H9 (cell line): ENCODE results near the gene TRPV4. TPM values are rescaled to one million over a fixed set of nuclear protein-coding genes. Genes with fewer than 3 reads are reported as not detected.

ENCODE experiments used
- DNase-seq: peaks from one replicate; pipeline ENCODE4 v3.0.0-alpha.2; 2017
- H2AFZ ChIP-seq: one replicate; pipeline ENCODE4 v1.6.1; 2013; ENCODE audit warnings: mild to moderate bottlenecking, low read length, control low read depth, moderate library complexity
- H2AK5ac ChIP-seq: 2 replicates; pipeline ENCODE4 v1.6.1; 2013; ENCODE audit warnings: low read length, control low read depth, mixed read lengths; ENCODE audit not compliant: insufficient read length
- H2BK120ac ChIP-seq: one replicate; pipeline ENCODE4 v1.6.1; 2013; ENCODE audit warnings: low read depth, mild to moderate bottlenecking, low read length, control low read depth, inconsistent platforms; ENCODE audit not compliant: poor library complexity, severe bottlenecking
- H2BK12ac ChIP-seq: 2 replicates; pipeline ENCODE4 v1.6.1; 2013; ENCODE audit warnings: low read length, control low read depth, mixed read lengths, low read depth; ENCODE audit not compliant: insufficient read length
- H2BK15ac ChIP-seq: 2 replicates; pipeline ENCODE4 v1.6.1; 2013; ENCODE audit warnings: low read depth, low read length, control low read depth
- H2BK20ac ChIP-seq: one replicate; pipeline ENCODE4 v1.6.1; 2013; ENCODE audit warnings: low read depth, mild to moderate bottlenecking, low read length, control low read depth, inconsistent platforms; ENCODE audit not compliant: poor library complexity, severe bottlenecking
- H2BK5ac ChIP-seq: 2 replicates; pipeline ENCODE4 v1.6.1; 2013; ENCODE audit warnings: low read length, control low read depth, mixed read lengths; ENCODE audit not compliant: insufficient read length
- H3K14ac ChIP-seq: 2 replicates; pipeline ENCODE4 v1.6.1; 2013; ENCODE audit warnings: low read length, control low read depth; ENCODE audit not compliant: insufficient read depth
- H3K18ac ChIP-seq: 2 replicates; pipeline ENCODE4 v1.6.1; 2013; ENCODE audit warnings: low read depth, mild to moderate bottlenecking, mixed read lengths, low read length, control low read depth; ENCODE audit not compliant: insufficient read length
- H3K23ac ChIP-seq: 2 replicates; pipeline ENCODE4 v1.6.1; 2013; ENCODE audit warnings: low read length, control low read depth, mixed read lengths, low read depth; ENCODE audit not compliant: insufficient read length
- H3K23me2 ChIP-seq: 2 replicates; pipeline ENCODE4 v1.6.1; 2013; ENCODE audit warnings: low read depth, mild to moderate bottlenecking, mixed read lengths, low read length, control low read depth; ENCODE audit not compliant: insufficient read length, poor library complexity, severe bottlenecking
- H3K27ac ChIP-seq: 2 replicates; pipeline ENCODE4 v1.5.1; 2013; ENCODE audit warnings: low read length, control low read depth, mixed read lengths, low read depth; ENCODE audit not compliant: insufficient read length
- H3K27me3 ChIP-seq: 2 replicates; pipeline ENCODE4 v1.6.1; 2013; ENCODE audit warnings: low read length, control low read depth, inconsistent platforms; ENCODE audit not compliant: insufficient read depth
- H3K4ac ChIP-seq: 2 replicates; pipeline ENCODE4 v1.6.1; 2013; ENCODE audit warnings: low read depth, mild to moderate bottlenecking, control low read depth, inconsistent platforms, low read length, moderate library complexity
- H3K4me1 ChIP-seq: 2 replicates; pipeline ENCODE4 v1.6.1; 2013; ENCODE audit warnings: low read length, control low read depth, inconsistent platforms; ENCODE audit not compliant: insufficient read depth
- H3K4me2 ChIP-seq: 2 replicates; pipeline ENCODE4 v1.6.1; 2013; ENCODE audit warnings: low read length, control low read depth, mixed read lengths; ENCODE audit not compliant: insufficient read length, insufficient read depth
- H3K56ac ChIP-seq: 2 replicates; pipeline ENCODE4 v1.6.1; 2013; ENCODE audit warnings: low read depth, mild to moderate bottlenecking, mixed read lengths, low read length, control low read depth; ENCODE audit not compliant: insufficient read length
- H3K79me1 ChIP-seq: 2 replicates; pipeline ENCODE4 v1.6.1; 2013; ENCODE audit warnings: low read depth, mild to moderate bottlenecking, moderate library complexity, low read length, control low read depth, inconsistent platforms; ENCODE audit not compliant: insufficient read depth, poor library complexity, severe bottlenecking
- H3K79me2 ChIP-seq: 2 replicates; pipeline ENCODE4 v1.6.1; 2013; ENCODE audit warnings: low read length, control low read depth, inconsistent platforms; ENCODE audit not compliant: insufficient read depth
- H3K9ac ChIP-seq: 2 replicates; pipeline ENCODE4 v1.6.1; 2013; ENCODE audit warnings: low read length, control low read depth, mixed read lengths; ENCODE audit not compliant: insufficient read length; ENCODE audit errors: extremely low read depth
- H3K9me3 ChIP-seq: one replicate; pipeline ENCODE4 v1.6.1; 2013; ENCODE audit warnings: low read depth, low read length, inconsistent platforms; ENCODE audit not compliant: control insufficient read depth
- H3T11ph ChIP-seq: one replicate; pipeline ENCODE4 v1.6.1; 2013; ENCODE audit warnings: mild to moderate bottlenecking, low read length, control low read depth, inconsistent platforms
- H4K20me1 ChIP-seq: one replicate; pipeline ENCODE4 v1.6.1; 2013; ENCODE audit not compliant: control insufficient read depth, insufficient read length, insufficient read depth
- H4K5ac ChIP-seq: 2 replicates; pipeline ENCODE4 v1.6.1; 2013; ENCODE audit warnings: low read depth, mild to moderate bottlenecking, mixed read lengths, low read length, control low read depth; ENCODE audit not compliant: insufficient read length
- H4K8ac ChIP-seq: replicated peaks from 2 replicates; pipeline ENCODE4 v1.6.1; 2013; ENCODE audit warnings: low read length, control low read depth, mixed read lengths, low read depth; ENCODE audit not compliant: insufficient read length
- H4K91ac ChIP-seq: 2 replicates; pipeline ENCODE4 v1.6.1; 2013; ENCODE audit warnings: low read depth, mild to moderate bottlenecking, moderate library complexity, mixed read lengths, low read length, control low read depth; ENCODE audit not compliant: insufficient read length
- H3K27ac Mint-ChIP-seq, 3 experiments: 2 replicates in 2 of 3; 3 replicates in 1 of 3; pipeline ENCODE4 v1.8.0; 2020 to 2021; ENCODE audit warnings: mixed read lengths in 3 of 3, mild to moderate bottlenecking in 1 of 3, moderate library complexity in 1 of 3
- H3K27me3 Mint-ChIP-seq: 2 replicates; pipeline ENCODE4 v1.8.0; 2021; ENCODE audit warnings: low read depth, mild to moderate bottlenecking, moderate library complexity, mixed read lengths
- H3K36me3 Mint-ChIP-seq, 3 experiments: 2 replicates in 2 of 3; 3 replicates in 1 of 3; pipeline ENCODE4 v1.8.0; 2020 to 2021; ENCODE audit warnings: low read depth in 3 of 3, mixed read lengths in 3 of 3; ENCODE audit not compliant: insufficient read depth in 1 of 3
- H3K4me1 Mint-ChIP-seq, 2 experiments: 2 replicates each; pipeline ENCODE4 v1.8.0; 2020; ENCODE audit warnings: mixed read lengths in 2 of 2
- H3K4me3 Mint-ChIP-seq, 2 experiments: 2 replicates in 1 of 2; 3 replicates in 1 of 2; pipeline ENCODE4 v1.8.0; 2020 to 2021; ENCODE audit warnings: mild to moderate bottlenecking in 2 of 2, mixed read lengths in 2 of 2, moderate library complexity in 1 of 2
- H3K9me3 Mint-ChIP-seq, 2 experiments: 2 replicates in 1 of 2; 3 replicates in 1 of 2; pipeline ENCODE4 v1.8.0; 2020; ENCODE audit warnings: mild to moderate bottlenecking in 2 of 2, mixed read lengths in 2 of 2, moderate library complexity in 1 of 2
- CTCF ChIP-seq: fragments of 200-600 bp; sonication (generic); conservative IDR thresholded peaks from 3 replicates; pipeline ENCODE4 v1.8.0; 2021; ENCODE audit warnings: antibody characterized with exemption, mild to moderate bottlenecking
- WGBS: extraction: QIAGEN DNeasy Blood & Tissue Kit; methylation state at CpG from one replicate; pipeline ENCODE4 v1.1.7; 2013; ENCODE audit warnings: missing lambda C conversion rate, low lambda C conversion rate, mixed read lengths; ENCODE audit not compliant: insufficient read length; ENCODE audit errors: extremely low coverage; 5-methylcytosine and 5-hydroxymethylcytosine counted together
- total RNA-seq: library from RNA; stranded (reverse); gene quantifications from 2 replicates; pipeline ENCODE4 v1.2.1, GENCODE V29; 2021

TRPV4 gene
- total RNA-seq, 1 experiment from 2014 or later, result 4.9 TPM

- Histone ChIP-seq H2AK5ac (no peak overlapping the region), H2BK120ac (no peak overlapping the region), H3K27ac (no peak overlapping the region), H3K23me2 (no peaks in the 10 kb centered on the region), H2BK12ac (no peak overlapping the region), H3K4ac (no peak overlapping the region), H4K91ac (no peak overlapping the region), H3K23ac (no peak overlapping the region), H3K9me3 (no peaks in the 10 kb centered on the region), H4K20me1 (peaks cover 2% of the 10 kb centered on the region), H3K4me2 (no peak overlapping the region), H3K27me3 (no peaks in the 10 kb centered on the region), H3K9ac (no peak overlapping the region), H2BK15ac (no peak overlapping the region), H2BK5ac (no peak overlapping the region), H4K5ac (no peak overlapping the region), H3T11ph (no peak overlapping the region), H3K79me2 (no peaks in the 10 kb centered on the region), H4K8ac (no peak overlapping the region), H2AFZ (no peak overlapping the region), H3K4me1 (no peaks in the 10 kb centered on the region), H3K56ac (no peak overlapping the region), H3K18ac (no peak overlapping the region), H2BK20ac (no peak overlapping the region), H3K14ac (no peak overlapping the region), H3K79me1 (no peaks in the 10 kb centered on the region)
- H3K27ac Mint-ChIP-seq, result no peak overlapping the region
- no peak overlapping the region for H3K4me3 Mint-ChIP-seq
- WGBS, result no CpG with 5 or more reads among the region's 9 CpGs
- H3K27me3 Mint-ChIP-seq, result no peaks in the 10 kb centered on the region
- no peaks in the 10 kb centered on the region for H3K36me3 Mint-ChIP-seq
- peaks cover 15 to 20% of the 10 kb centered on the region in 2 experiments for H3K4me1 Mint-ChIP-seq
- H3K9me3 Mint-ChIP-seq, result no peaks in the 10 kb centered on the region
- no peak for TF ChIP-seq CTCF
- no peak for DNase-seq
Observed at GRCh38 chr12:109818253-109818652, 14.9 kb downstream of the TRPV4 start.
